LNCaP clone FGC (cell line): ENCODE data around the gene GTPBP3.
A peak's percentile ranks its signal among the peaks of the same experiment; 100 is the strongest.

Source experiments
- DNase-seq: peaks from one replicate; pipeline ENCODE4 v3.0.0-alpha.2; 2011; ENCODE audit warnings: low read depth
- H3K4me3 ChIP-seq: 2 replicates; pipeline ENCODE4 v1.5.1; 2011; ENCODE audit warnings: mild to moderate bottlenecking, low read depth, low read length, control low read depth
- TF ChIP-seq, protein P1 (sequence below): IDR thresholded peaks from 2 replicates; pipeline ENCODE4 v1.5.1; 2012; ENCODE audit warnings: mild to moderate bottlenecking; ENCODE audit not compliant: control insufficient read depth, insufficient read depth; ENCODE audit errors: extremely low read depth

Gene GTPBP3

DNA sequence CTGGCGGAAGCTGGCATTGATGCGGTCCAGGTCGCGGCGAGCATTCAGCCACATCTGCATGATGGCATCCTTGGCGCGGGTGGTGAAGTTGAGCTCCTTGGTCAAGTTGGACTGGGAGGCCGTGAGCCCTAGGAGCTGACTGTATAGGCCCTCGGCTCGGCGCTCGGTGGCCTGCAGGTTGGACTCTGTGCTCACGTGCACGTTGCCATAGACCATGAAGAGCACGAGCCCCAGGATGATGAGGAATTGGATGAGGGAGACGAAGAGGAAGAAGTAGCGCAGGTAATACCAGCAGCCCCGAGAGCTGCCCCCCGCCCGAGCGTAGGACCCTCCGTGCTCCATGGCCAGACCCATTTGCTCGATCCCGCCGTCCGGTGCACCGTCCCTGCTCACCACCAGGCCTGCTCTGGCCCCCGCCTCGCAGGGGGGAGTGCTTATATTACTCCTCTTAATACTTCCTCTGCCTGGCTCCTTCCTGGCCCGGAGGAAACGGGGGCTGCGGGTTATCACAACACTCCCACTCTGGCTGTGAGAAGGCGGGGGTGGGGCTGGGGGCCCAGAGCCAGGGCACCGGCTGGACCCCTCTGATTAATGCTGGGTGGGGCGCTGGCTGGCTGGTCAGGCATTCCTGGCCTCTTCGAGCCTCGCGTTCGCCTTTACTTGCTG, 39.7 kb downstream of the GTPBP3 start, which contains the start of gene PLVAP:
Gene PLVAP (minus strand): TSS at position 408 of the 666 bp plus-strand sequence. CDS start 54 bp downstream, at position 354.
- TF ChIP-seq, protein P1, sequence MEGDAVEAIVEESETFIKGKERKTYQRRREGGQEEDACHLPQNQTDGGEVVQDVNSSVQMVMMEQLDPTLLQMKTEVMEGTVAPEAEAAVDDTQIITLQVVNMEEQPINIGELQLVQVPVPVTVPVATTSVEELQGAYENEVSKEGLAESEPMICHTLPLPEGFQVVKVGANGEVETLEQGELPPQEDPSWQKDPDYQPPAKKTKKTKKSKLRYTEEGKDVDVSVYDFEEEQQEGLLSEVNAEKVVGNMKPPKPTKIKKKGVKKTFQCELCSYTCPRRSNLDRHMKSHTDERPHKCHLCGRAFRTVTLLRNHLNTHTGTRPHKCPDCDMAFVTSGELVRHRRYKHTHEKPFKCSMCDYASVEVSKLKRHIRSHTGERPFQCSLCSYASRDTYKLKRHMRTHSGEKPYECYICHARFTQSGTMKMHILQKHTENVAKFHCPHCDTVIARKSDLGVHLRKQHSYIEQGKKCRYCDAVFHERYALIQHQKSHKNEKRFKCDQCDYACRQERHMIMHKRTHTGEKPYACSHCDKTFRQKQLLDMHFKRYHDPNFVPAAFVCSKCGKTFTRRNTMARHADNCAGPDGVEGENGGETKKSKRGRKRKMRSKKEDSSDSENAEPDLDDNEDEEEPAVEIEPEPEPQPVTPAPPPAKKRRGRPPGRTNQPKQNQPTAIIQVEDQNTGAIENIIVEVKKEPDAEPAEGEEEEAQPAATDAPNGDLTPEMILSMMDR: no peak
- DNase-seq: no peak
- H3K4me3 ChIP-seq: no peak within 1 kb of the TSS

DNA sequence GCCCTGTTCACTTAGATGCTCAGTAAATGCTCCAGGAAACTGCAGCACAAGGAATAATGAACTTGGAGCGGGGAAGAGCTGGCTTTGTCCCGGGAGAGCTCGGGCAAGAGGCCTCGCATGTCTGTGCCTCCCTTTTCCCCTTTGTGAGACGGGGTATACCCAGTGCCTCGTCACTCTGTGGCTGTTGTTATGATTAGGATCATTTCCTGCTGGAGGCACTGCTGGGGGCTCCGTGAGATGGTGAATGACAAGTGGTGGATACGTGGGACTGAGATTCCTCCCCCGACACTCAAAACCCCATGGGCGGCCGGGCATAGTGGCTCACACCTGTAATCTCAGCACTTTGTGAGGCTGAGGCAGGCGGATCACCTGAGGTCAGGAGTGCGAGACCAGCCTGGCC, 40.9 kb downstream of the GTPBP3 start:
- no peak for DNase-seq

DNA sequence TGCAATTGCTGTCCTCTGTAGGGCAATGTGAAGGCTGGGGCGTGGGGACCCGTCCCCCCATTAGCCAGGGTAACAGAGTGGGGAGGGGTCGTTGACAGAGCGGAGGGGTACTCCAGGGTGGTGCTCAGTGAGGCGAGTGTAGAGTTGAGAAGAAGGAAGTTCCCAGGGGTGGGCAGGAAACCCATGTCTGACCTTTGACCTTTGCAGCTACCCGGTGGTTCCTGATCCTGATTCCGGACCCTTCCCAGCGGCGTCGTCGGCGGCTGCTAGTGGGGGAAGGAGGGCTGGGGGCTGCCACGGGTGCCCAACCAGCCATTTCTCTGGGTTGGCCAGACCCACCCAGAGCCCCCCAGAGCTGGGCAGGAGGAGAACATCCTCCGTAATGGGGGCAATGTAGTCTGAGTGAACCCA, 41.9 kb downstream of the GTPBP3 start:
- no peak overlapping the region for H3K4me3 ChIP-seq
- TF ChIP-seq, protein P1: no peak
- no peak for DNase-seq

More for the DNA sequence above, 40.9 kb downstream of the GTPBP3 start:
- TF ChIP-seq, protein P1: no peak
- no peak overlapping the region for H3K4me3 ChIP-seq

DNA sequence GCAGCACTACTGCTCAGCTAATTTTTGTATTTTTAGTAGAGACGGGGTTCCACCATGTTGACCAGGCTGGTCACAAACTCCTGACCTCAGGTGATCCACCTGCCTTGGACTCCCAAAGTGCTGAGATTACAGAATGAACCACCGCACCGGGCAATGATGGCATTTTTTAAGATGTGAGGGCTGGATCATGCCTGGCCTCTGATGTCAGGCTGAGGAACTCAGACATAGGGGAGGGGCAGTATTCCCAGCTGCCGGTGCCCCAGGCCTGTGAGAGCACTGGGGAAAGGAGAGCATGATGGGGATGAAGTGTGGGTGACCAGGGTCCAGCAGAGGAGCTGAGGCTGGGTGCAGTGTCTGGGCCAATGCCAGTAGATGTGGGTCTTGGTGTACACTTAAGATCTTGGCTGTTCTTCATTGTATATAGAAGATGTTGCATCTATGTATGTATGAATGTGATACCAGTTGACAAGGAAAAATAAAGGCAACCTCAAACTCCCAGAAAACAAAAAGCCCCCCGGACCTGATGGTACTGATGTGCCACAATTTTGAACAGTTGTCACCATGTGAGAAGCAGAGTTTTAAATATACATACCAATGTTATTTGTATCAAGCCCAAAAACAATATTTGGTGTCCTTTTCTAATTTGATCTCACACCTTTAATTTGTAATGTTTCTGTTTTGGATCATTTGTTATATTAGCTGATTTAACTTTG, 43.2 kb downstream of the GTPBP3 start:
- no peak overlapping the region for H3K4me3 ChIP-seq
- DNase-seq: no peak
- TF ChIP-seq, protein P1: no peak

DNA sequence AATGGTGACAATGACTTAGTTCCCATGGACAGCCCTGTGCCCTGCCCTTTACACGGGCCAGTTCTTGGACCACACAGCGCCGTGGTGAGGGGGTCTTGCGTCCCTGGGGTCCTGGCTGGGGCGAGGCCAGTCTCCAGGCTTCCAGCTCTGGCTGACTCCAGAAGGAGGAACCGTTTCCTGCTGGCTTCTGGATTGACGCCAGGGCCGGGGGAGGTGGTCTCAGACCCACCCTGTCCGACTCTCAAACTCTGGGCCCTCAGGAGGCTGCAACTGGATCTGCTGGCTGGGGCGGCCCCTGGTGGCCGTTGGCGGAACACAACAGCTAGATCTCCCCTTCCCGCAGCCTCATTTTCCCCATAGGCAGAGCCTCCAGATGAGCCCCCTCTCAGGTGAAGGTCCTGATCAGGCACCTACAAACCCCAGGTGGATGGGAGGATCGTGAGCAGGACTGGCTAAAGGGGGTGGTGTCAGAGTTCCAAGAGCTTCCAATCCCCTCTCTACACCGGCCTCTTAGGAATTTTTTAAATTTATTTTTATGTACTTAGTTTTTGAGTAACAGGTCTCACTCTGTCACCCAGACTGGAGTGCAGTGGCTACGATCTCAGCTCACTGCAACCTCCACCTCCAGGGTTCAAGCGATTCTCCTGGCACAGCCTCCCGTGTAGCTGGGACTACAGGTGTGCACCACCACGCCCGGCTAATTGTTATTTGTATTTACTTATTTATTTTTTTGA, 48.7 kb downstream of the GTPBP3 start:
- no peak for DNase-seq
- no peak overlapping the region for H3K4me3 ChIP-seq
- TF ChIP-seq, protein P1: peak; percentile 72

DNA sequence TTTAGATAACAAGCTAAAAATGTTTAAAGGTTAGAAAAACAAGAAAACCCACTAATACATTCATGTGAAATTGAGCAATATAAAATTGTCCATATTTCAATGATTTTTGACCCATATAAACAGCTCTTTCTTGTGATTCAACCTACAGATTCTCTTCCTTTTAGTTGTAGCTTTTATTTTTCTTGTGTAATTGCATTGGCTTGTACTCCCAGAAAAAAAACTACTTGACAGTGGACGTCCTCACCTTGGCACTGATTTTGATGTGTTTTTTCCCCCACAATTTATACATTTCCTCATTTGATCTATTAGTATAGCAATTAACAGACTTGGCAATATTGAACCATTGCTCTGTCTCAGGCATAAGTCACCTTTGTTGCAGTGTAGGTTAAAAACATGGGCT, 51.9 kb downstream of the GTPBP3 start:
- no peak overlapping the region for H3K4me3 ChIP-seq
- no peak for DNase-seq
- TF ChIP-seq, protein P1: no peak
